Mucosa of stomach (tissue), 1 donor: ENCODE results near the gene TRIM67.

Source experiments
- H3K27me3 ChIP-seq: one replicate; pipeline ENCODE4 v1.7.0; 2013; ENCODE audit warnings: mild to moderate bottlenecking, low read length; ENCODE audit not compliant: control insufficient read depth, insufficient read depth
- H3K36me3 ChIP-seq: one replicate; pipeline ENCODE4 v1.7.0; 2013; ENCODE audit warnings: low read length; ENCODE audit not compliant: control insufficient read depth, insufficient read depth
- H3K4me1 ChIP-seq: one replicate; pipeline ENCODE4 v1.7.0; 2013; ENCODE audit warnings: mild to moderate bottlenecking, low read length; ENCODE audit not compliant: control insufficient read depth, insufficient read depth
- H3K4me3 ChIP-seq: one replicate; pipeline ENCODE4 v1.7.0; 2013; ENCODE audit warnings: low read length
- H3K9ac ChIP-seq: one replicate; pipeline ENCODE4 v1.7.0; 2013; ENCODE audit warnings: mild to moderate bottlenecking, low read length, moderate library complexity
- H3K9me3 ChIP-seq: one replicate; pipeline ENCODE4 v1.7.0; 2013; ENCODE audit warnings: mild to moderate bottlenecking, low read length, moderate library complexity; ENCODE audit not compliant: control insufficient read depth
- donor health status: Pancreatic carcinoma.

The TRIM67 gene

GRCh38 chr1:231265379-231265778 is 103.5 kb downstream of the TRIM67 start:
- Histone ChIP-seq H3K9me3 (no peaks in the 10 kb centered on the region), H3K27me3 (no peaks in the 10 kb centered on the region), H3K4me3 (no peak overlapping the region), H3K4me1 (no peaks in the 10 kb centered on the region), H3K36me3 (no peaks in the 10 kb centered on the region), H3K9ac (no peak overlapping the region)

- no peaks in the 10 kb centered on the region for H3K27me3 ChIP-seq
- no peak overlapping the region for H3K9ac ChIP-seq
- H3K4me3 ChIP-seq, result no peak overlapping the region
- no peaks in the 10 kb centered on the region for H3K36me3 ChIP-seq
- H3K4me1 ChIP-seq, result no peaks in the 10 kb centered on the region
- H3K9me3 ChIP-seq, result no peaks in the 10 kb centered on the region
These were observed 105.0 kb downstream of the TRIM67 start for GRCh38 chr1:231266811-231267322.
